HFFc6 (cell line): ENCODE results near the gene SLIT3. TPM values are rescaled to one million over a fixed set of nuclear protein-coding genes. Genes with fewer than 3 reads are reported as not detected.

Experiments used
- DNase-seq: peaks from one replicate; pipeline ENCODE4 v3.0.0-alpha.2; 2018
- H3K27ac Mint-ChIP-seq: 2 replicates; pipeline ENCODE4 v1.8.0; 2020; ENCODE audit warnings: mild to moderate bottlenecking, mixed read lengths
- H3K27me3 Mint-ChIP-seq: 2 replicates; pipeline ENCODE4 v1.8.0; 2021; ENCODE audit warnings: mild to moderate bottlenecking, moderate library complexity, mixed read lengths; ENCODE audit not compliant: insufficient read depth
- H3K36me3 Mint-ChIP-seq: 2 replicates; pipeline ENCODE4 v1.8.0; 2021; ENCODE audit warnings: low read depth, mixed read lengths
- H3K4me1 Mint-ChIP-seq: 2 replicates; pipeline ENCODE4 v1.8.0; 2020; ENCODE audit warnings: low read depth, mixed read lengths
- H3K4me3 Mint-ChIP-seq: 2 replicates; pipeline ENCODE4 v1.8.0; 2020; ENCODE audit warnings: mild to moderate bottlenecking, moderate library complexity, mixed read lengths
- H3K9me3 Mint-ChIP-seq: 2 replicates; pipeline ENCODE4 v1.8.0; 2020; ENCODE audit warnings: mild to moderate bottlenecking, mixed read lengths
- total RNA-seq, 6 experiments: library from RNA; stranded (reverse); fragmentation: NEBNext Ultra II Directional; extraction: Animal tissue kit (Norgen Biotek cat#: 25700); gene quantifications; 2 replicates in 1 of 6; 3 replicates in 5 of 6; pipeline ENCODE4 v1.2.3, GENCODE V29; 2021
- TF ChIP-seq, protein P1 (sequence below): fragments of 200-600 bp; sonication (generic); IDR thresholded peaks from 2 replicates; pipeline ENCODE4 v1.5.0; 2021; ENCODE audit warnings: antibody characterized with exemption, mild to moderate bottlenecking

Gene SLIT3
- total RNA-seq, 6 experiments from 2014 or later, result 4.2 to 8.3 (median 7.1) TPM

DNA sequence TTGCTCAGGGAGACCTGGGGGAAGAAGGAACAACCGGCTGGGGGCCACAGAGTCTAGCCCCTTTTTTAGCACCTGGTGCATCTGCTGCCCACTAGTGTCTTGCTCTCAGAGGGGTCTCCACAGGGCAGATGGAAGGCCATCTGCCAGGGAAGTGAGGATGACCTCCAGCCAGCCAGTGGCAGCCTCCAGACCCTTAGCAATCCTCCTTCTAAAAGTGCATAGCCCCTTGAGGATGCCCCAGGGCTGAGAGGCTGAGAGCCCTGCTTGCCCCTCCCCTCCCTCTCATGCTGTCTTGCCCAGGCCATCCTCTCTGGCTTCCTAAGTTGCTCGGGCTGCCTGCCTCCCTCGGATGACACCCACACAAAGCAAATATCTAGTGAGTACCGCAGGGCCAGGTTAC is 640.2 kb downstream of the SLIT3 start:
- Mint-ChIP-seq H3K9me3 (no peaks in the 10 kb centered on the region), H3K27me3 (peaks cover 4% of the 10 kb centered on the region; the same call in 1 of the 2 replicates), H3K4me1 (no peaks in the 10 kb centered on the region), H3K27ac (no peak overlapping the region), H3K4me3 (no peak overlapping the region), H3K36me3 (no peaks in the 10 kb centered on the region)
- DNase-seq, result no peak
- TF ChIP-seq, protein P1, sequence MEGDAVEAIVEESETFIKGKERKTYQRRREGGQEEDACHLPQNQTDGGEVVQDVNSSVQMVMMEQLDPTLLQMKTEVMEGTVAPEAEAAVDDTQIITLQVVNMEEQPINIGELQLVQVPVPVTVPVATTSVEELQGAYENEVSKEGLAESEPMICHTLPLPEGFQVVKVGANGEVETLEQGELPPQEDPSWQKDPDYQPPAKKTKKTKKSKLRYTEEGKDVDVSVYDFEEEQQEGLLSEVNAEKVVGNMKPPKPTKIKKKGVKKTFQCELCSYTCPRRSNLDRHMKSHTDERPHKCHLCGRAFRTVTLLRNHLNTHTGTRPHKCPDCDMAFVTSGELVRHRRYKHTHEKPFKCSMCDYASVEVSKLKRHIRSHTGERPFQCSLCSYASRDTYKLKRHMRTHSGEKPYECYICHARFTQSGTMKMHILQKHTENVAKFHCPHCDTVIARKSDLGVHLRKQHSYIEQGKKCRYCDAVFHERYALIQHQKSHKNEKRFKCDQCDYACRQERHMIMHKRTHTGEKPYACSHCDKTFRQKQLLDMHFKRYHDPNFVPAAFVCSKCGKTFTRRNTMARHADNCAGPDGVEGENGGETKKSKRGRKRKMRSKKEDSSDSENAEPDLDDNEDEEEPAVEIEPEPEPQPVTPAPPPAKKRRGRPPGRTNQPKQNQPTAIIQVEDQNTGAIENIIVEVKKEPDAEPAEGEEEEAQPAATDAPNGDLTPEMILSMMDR, result no peak

DNA sequence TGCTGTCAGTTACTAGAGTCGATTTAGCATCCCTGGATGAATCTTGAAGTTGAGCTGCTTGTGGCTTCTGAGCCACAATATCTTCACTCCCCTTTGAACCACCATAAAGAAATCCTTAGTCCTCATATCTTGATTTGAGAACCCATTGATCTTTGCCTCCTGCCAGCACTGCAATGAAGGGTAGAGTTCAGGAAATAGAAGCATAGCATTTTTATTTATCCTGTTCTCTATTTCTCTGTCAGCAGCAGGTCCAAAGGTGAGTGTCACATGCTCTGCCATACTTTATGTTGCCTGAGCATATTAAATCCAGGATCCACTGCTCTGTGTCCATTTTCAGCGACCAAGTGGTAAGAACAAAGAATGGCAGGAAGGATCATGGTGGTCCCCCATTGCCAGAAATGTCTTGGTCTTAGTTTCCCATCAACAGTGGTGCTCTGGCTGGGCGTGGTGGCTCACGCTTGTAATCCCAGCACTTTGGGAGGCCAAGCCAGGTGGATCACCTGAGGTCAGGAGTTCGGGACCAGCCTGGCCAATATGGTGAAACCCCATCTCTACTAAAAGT is 641.6 kb downstream of the SLIT3 start:
- Mint-ChIP-seq H3K36me3 (no peaks in the 10 kb centered on the region), H3K9me3 (no peaks in the 10 kb centered on the region), H3K4me1 (peaks cover under 1% of the 10 kb centered on the region; the same call in 1 of the 2 replicates), H3K27me3 (peaks cover 4% of the 10 kb centered on the region; the same call in 1 of the 2 replicates), H3K4me3 (no peak overlapping the region), H3K27ac (no peak overlapping the region)
- no peak for DNase-seq
- TF ChIP-seq, protein P1, result no peak

DNA sequence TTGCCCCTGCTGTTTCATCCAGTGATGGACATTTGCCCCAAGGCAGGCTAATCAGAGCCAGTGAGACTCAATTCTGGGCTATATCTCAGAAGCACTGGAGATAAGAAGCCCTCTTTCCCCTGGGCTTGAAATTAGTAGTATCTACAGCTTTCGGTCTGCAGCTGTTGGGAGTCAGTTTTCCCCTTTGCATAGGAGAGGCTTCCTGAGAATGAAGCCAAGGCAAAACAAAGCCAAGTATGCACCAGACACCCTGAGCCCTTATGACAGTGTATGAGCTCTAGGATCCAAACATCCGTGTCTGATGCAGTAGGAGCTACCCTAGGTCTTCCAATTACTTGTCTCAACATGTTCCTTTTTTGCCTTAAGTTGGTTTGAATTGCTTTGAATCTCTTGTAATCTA is 642.5 kb downstream of the SLIT3 start:
- no peak overlapping the region for H3K4me3 Mint-ChIP-seq
- H3K9me3 Mint-ChIP-seq, result no peaks in the 10 kb centered on the region
- peaks cover 4% of the 10 kb centered on the region; the same call in 1 of the 2 replicates for H3K27me3 Mint-ChIP-seq
- TF ChIP-seq, protein P1, result no peak
- H3K36me3 Mint-ChIP-seq, result no peaks in the 10 kb centered on the region
- no peak overlapping the region for H3K27ac Mint-ChIP-seq
- peaks cover 9% of the 10 kb centered on the region; the same call in 1 of the 2 replicates for H3K4me1 Mint-ChIP-seq
- no peak for DNase-seq

DNA sequence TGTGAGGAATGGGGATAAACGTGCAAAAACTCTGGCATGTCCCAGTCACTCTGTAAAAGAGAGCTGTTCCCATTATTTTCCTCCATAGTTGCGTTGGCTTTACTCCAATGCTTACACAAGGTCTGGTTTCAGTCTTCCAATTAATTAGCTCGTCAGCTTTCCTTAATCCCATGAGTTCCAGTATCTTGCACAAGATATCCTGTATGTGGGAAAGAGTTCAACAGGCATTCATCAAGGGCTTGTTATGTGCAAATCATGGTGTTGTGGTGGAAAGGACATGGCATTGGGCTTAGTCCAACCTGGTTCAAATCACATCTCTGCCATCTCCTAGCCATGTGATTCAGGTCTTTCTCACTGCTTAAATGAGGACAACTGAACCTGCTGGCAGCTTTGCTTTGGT is 644.3 kb downstream of the SLIT3 start:
- Mint-ChIP-seq H3K27me3 (peaks cover 2% of the 10 kb centered on the region; the same call in 1 of the 2 replicates), H3K27ac (no peak overlapping the region), H3K36me3 (no peaks in the 10 kb centered on the region), H3K4me1 (peaks cover 13% of the 10 kb centered on the region), H3K4me3 (no peak overlapping the region), H3K9me3 (no peaks in the 10 kb centered on the region)
- TF ChIP-seq, protein P1, result no peak
- no peak for DNase-seq

DNA sequence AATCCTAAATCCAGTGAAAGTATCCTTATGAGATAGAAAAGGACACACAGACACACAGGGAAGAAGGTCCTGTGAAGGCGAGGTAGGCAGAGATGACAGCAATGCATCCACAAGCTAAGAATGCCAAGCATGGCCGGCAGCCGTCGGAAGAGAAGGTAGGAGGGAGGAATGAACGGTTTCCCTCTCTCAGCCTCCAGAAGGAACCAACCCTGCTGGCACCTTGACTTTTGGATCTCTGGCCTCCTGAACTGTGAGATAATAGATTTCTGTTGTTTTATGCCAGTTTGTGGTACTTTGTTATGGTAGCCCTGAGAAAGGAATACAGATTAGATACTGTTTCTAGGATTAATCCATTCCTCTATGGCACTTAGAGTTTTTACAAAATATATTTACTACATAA is 645.6 kb downstream of the SLIT3 start:
- no peak for DNase-seq
- no peaks in the 10 kb centered on the region for H3K36me3 Mint-ChIP-seq
- peaks cover 2% of the 10 kb centered on the region; the same call in 1 of the 2 replicates for H3K27me3 Mint-ChIP-seq
- TF ChIP-seq, protein P1, result no peak
- H3K4me3 Mint-ChIP-seq, result no peak overlapping the region
- no peaks in the 10 kb centered on the region for H3K9me3 Mint-ChIP-seq
- H3K4me1 Mint-ChIP-seq, result peaks cover 23% of the 10 kb centered on the region
- no peak overlapping the region for H3K27ac Mint-ChIP-seq
